HL-60/S4 treated with retinoic acid at 250 ng/mL for 4 days and 3 days (cell line): ENCODE data around the gene DPYSL4.
"Not testable (repeated sequence)": the region's sequence is repeated elsewhere in the genome, so short reads cannot be mapped to it uniquely, and the experiment has no call there.

Experiments used
- in situ Hi-C: fragments of 300-500 bp; cut with MboI; formaldehyde crosslinking; loops from 2 replicates; pipeline ENCODE4 v1.7.0; 2022; ENCODE audit warnings: low sequenced_read_pairs

DPYSL4 gene

GRCh38 chr10:132205650-132206376 is 19.1 kb downstream of the DPYSL4 start:
- in situ Hi-C loops, result no loop called here

GRCh38 chr10:132206377-132206745 is 19.6 kb downstream of the DPYSL4 start:
- in situ Hi-C loops, result no loop called here

- in situ Hi-C loops, result no loop called here
Measured at GRCh38 chr10:132206806-132207535, 20.2 kb downstream of the DPYSL4 start.

GRCh38 chr10:132207536-132208461 is 21.1 kb downstream of the DPYSL4 start:
- in situ Hi-C loops, result no loop called here

GRCh38 chr10:132208462-132209050 is 21.8 kb downstream of the DPYSL4 start:
- in situ Hi-C loops, result no loop called here

- in situ Hi-C loops, result no loop called here
Measured at GRCh38 chr10:132209130-132209529, 22.4 kb downstream of the DPYSL4 start.

GRCh38 chr10:132209978-132210530 is 23.3 kb downstream of the DPYSL4 start:
- in situ Hi-C loops, result no loop called here

- in situ Hi-C loops, result no loop called here
Measured at GRCh38 chr10:132210766-132211165, 24.0 kb downstream of the DPYSL4 start.

GRCh38 chr10:132211246-132211645 is 24.5 kb downstream of the DPYSL4 start:
- in situ Hi-C loops, result no loop called here

- in situ Hi-C loops, result no loop called here
Measured at GRCh38 chr10:132212816-132213215, 26.1 kb downstream of the DPYSL4 start.

GRCh38 chr10:132213917-132214316 is 27.2 kb downstream of the DPYSL4 start:
- in situ Hi-C loops, result no loop called here

- in situ Hi-C loops, result not testable (repeated sequence)
Measured at GRCh38 chr10:132216441-132216840, 29.7 kb downstream of the DPYSL4 start.

GRCh38 chr10:132219486-132219885 is 32.7 kb downstream of the DPYSL4 start:
- in situ Hi-C loops, result no loop called here

- in situ Hi-C loops, result loop anchor here (10.0 kb wide), 3 partner anchors 145 to 415 kb away; no protein-coding TSS in a partner anchor
Measured at GRCh38 chr10:132220061-132220460, 33.3 kb downstream of the DPYSL4 start.

GRCh38 chr10:132220996-132221395 is 34.2 kb downstream of the DPYSL4 start:
- in situ Hi-C loops, result loop anchor here (10.0 kb wide), 3 partner anchors 144 to 414 kb away; no protein-coding TSS in a partner anchor

GRCh38 chr10:132222726-132223125 is 36.0 kb downstream of the DPYSL4 start:
- in situ Hi-C loops, result loop anchor here (10.0 kb wide), 3 partner anchors 142 to 412 kb away; no protein-coding TSS in a partner anchor

- in situ Hi-C loops, result loop anchor here (10.0 kb wide), 3 partner anchors 142 to 412 kb away; no protein-coding TSS in a partner anchor
Measured at GRCh38 chr10:132223156-132223590, 36.4 kb downstream of the DPYSL4 start.

GRCh38 chr10:132223611-132224342 is 37.0 kb downstream of the DPYSL4 start:
- in situ Hi-C loops, result loop anchor here (10.0 kb wide), 3 partner anchors 141 to 411 kb away; no protein-coding TSS in a partner anchor

GRCh38 chr10:132224343-132225072 is 37.8 kb downstream of the DPYSL4 start:
- in situ Hi-C loops, result loop anchor here (10.0 kb wide), 3 partner anchors 140 to 410 kb away; no protein-coding TSS in a partner anchor
